HS-5 (cell line): Measurements from ENCODE around the gene CEP120.
"Not testable (repeated sequence)": the region's sequence is repeated elsewhere in the genome, so short reads cannot be mapped to it uniquely, and the experiment has no call there.

ENCODE experiments used
- DNase-seq: peaks from one replicate; pipeline ENCODE4 v3.0.0-alpha.2; 2012; ENCODE audit warnings: low read depth

CEP120 gene

GRCh38 chr5:123387313-123387712, 35.9 kb downstream of the CEP120 start:
- DNase-seq: no peak

DNA sequence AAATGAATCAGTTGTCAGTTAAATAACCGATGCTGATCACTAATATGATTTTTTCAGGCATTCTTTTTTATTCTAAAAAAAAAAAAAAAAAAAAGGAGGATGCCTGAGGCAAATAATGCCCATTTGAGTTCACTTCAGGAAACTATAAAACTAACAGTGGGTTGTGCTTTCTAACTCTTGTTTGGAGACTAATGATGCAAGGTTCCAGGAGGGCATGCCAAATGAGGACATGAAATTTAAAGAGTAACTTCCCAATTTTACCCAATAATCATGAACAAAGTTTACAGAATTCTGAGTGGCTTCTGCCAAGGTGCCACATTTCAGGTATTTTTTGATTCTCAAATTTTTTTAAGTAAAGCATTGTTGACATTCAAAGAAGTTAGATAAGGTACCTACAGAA, 41.0 kb downstream of the CEP120 start:
- no peak for DNase-seq

DNA sequence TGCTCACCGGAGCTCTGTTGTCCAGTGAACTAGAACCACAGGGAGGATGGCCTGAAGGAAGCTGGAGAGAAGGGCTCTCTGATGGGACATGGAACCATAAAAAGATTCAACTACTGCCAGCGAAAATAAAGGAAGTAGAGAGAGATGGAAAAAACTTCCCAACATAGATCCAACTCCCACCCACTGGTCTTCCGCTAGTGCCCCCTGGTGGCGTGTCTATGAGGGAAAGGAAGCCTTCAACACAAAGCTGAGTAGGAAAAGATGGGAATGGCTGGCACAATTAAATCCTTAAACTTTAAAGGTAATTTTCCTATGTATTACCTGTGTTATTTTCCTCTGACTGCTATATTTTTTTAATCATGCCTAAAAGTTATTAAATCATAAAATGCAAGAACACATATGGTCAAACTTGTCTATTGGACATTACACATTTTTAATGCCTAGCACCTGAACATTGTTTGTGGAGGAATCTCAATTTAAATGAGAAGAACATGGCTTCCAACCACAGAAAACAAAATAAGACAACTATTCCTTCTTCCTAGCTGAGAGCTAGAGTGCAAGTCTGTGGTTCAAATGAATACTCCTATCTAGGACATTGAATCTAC, 51.5 kb downstream of the CEP120 start:
- no peak for DNase-seq

- no peak for DNase-seq
Measured at GRCh38 chr5:123369371-123369968, 53.7 kb downstream of the CEP120 start.

GRCh38 chr5:123367739-123368138, 55.5 kb downstream of the CEP120 start:
- DNase-seq: no peak

- DNase-seq: no peak
Measured at GRCh38 chr5:123365156-123365555, 58.0 kb downstream of the CEP120 start.

GRCh38 chr5:123364441-123365155, 58.6 kb downstream of the CEP120 start:
- no peak for DNase-seq

- no peak for DNase-seq
Measured at GRCh38 chr5:123360910-123361309, 62.3 kb downstream of the CEP120 start.

DNA sequence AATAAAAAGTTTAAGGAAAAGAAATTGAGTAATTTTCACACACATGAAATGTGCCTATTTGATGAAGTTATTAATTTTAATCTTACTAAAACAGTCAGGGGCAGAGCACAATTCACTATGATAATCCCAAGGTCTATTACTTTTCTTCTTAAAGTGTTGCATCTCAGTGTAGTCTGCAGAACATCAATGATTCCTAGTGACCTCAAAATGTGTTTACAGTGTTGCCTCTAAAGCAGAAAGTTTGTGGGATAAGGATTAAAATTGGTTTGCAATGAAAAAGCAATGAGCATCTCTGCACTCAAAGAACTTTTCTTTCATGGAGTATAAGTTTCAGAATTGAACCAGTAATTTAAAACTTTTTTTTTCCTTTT, 63.0 kb downstream of the CEP120 start:
- no peak for DNase-seq

DNA sequence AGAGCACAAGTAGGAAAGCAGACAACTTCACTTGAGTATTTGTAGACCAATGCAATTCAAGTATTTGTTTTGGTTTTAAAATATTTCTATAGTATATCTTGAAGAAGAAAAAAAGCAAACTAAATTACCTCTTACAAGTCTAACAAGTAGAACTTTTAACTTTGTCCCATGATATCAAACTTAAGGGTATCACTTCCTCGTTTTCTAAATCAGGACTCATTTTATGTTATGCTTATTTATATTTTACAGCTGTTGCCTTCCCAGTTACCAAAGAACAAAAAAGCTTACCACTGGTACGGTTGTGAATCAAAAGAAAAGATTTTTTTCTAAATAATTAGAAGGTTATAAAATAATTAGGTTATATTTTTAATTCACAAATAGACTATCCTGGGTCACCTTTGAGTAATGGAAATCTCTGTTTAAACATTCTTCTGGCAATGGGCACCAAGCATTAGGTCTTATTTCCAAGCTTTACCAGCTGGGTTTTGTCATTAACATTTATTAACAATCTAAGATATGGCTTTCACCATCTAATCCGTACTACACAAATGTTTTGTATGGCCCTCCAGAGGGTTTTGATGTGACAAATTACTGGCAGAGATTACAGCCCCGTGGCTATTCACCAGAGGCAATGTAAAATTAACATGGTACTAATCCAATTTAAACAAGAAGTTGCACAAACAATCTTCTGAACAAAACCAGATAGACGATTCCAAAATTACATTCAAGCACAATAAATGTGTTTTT, 63.6 kb downstream of the CEP120 start:
- no peak for DNase-seq

GRCh38 chr5:123358751-123359150, 64.5 kb downstream of the CEP120 start:
- no peak for DNase-seq

DNA sequence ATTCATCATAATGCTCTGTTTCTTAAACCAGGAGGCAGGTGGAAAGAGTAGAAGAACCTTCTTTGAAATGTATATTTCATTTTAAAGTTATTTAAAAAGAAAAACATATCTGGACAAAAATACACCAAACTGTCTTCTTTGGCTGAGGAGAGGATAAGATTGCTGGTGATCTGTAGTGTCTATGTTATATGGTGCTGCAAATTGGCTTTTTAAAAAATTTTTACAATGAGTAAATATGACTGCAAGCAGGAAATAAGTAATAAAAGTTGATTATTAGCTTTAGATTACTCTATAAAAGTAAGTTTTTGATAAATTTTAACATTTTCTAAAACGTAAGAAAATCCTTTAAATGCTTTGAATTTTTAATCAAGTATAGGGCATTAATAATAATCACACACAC, 64.9 kb downstream of the CEP120 start:
- no peak for DNase-seq

GRCh38 chr5:123351820-123352219, 71.4 kb downstream of the CEP120 start:
- DNase-seq: no peak

- DNase-seq: no peak
Measured at GRCh38 chr5:123351240-123351639, 72.0 kb downstream of the CEP120 start.

- no peak for DNase-seq
Measured at GRCh38 chr5:123350742-123351141, 72.5 kb downstream of the CEP120 start.

GRCh38 chr5:123344816-123345426, 78.3 kb downstream of the CEP120 start:
- DNase-seq: no peak

DNA sequence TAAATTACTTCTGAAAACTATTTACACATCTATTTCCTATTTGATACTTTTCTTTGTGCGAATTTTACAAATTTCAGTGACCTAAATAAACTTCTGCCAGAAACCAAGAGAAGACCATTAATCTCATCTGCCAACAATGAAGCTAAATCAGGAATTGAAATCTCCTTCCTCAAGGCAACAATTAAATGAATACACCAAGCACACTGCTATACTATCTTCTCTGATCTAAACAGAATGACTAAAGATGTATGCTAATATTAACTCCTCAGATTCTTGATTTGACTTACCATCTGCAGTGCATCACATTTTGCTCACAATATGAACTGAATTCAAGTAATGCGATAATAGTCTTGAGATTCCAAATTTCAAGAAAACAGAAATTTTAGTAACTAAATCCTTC, 82.3 kb downstream of the CEP120 start:
- no peak for DNase-seq

DNA sequence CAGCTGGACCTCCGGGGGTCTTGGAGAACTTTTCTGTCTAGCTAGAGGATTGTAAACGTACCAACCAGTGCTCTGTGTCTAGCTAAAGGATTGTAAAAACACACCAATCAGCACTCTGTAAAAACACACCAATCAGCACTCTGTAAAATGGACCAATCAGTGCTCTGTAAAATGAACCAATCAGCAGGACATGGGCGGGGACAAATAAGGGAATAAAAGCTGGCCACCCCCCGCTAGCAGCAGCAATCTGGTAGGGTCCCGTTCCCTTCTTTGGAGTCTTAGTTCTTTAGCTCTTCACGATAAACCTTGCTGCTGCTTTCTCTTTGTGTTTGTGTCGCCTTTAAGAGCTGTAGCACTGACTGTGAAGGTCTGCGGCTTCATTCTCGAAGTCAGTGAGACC, 114.8 kb downstream of the CEP120 start:
- DNase-seq: not testable (repeated sequence)

DNA sequence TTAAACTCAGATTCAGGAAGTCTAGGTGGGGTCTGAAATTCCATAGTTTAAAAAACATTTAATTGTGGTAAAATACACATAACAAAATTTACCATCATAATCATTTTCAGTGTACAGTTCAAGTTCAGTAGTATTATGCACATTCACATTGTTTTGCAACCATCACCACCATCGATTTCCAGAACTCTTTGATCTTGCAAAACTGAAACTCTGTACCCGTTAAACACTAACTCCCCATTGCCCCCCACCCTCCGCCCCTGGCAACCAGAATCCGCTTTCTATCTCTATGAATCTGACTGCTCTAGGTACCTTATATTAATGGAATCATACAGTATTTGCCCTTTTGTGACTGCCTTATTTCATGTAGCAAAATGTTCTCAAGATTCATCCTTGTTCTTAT, 117.5 kb downstream of the CEP120 start:
- DNase-seq: no peak

DNA sequence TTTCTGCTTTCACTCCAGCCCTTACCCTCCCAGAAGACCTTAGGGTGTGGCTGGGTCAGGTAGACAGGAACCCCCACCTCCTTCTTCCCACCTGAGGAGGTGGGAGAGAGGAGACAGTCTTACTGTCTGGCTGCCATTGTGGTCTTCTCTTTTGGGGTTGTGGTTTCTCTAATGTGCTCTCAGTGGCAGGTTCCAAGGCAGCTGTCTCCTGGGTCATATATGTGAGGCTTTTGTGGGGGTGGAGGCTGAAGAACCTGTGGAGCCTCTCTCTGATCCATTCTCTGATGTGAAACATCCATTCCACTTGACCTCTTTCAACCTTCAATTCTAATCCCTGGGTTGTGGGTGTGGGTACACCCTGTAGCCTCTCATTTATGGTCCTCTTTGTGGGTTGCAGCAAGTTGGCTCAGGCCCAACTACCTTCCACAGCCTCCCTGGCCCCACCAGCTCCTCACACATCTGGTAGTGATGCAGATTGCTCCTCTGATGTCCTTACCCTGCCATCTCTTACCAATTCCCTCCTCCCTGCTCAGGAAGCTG, 118.4 kb downstream of the CEP120 start:
- DNase-seq: no peak

DNA sequence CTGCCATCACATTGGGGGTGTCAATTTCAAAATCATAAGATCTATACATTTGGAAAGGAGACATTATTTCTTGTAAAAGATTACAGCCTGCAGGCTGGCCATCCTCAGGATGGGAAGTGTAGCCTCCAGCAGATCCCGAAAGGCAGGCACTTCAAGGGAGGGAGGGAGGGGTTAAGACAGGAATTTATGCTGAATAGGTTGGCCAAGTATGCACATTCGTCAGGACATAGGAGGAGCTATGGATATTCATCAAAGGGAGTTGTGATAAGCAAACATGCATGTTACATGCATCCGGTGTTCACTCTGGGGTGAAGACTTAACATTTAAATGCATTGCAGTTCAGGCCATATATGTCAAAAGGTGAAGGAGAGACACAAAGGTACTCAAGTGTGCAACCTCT, 119.4 kb downstream of the CEP120 start:
- no peak for DNase-seq

GRCh38 chr5:123300266-123300665, 122.9 kb downstream of the CEP120 start:
- DNase-seq: no peak
